Keratinocyte (primary cell): Measurements from ENCODE around the gene ANKRD49.

Experiments
- CTCF ChIP-seq, 3 experiments: IDR thresholded peaks in 1 of 3; conservative IDR thresholded peaks in 1 of 3; optimal IDR thresholded peaks in 1 of 3; 2 replicates in 2 of 3; 3 replicates in 1 of 3; pipeline versions ENCODE3 to v1.5.1; 2011; ENCODE audit warnings: low read length in 3 of 3, mild to moderate bottlenecking in 3 of 3, moderate library complexity in 2 of 3, control low read depth in 1 of 3, inconsistent platforms in 1 of 3; ENCODE audit not compliant: insufficient read depth in 2 of 3; ENCODE audit errors: extremely low read depth in 1 of 3
- EZH2 ChIP-seq: IDR thresholded peaks from one replicate; pipeline ENCODE4 v1.6.1; 2012; ENCODE audit warnings: inconsistent platforms, mild to moderate bottlenecking, low read length, moderate library complexity

GRCh38 chr11:94472916-94473799 lies 20.6 kb upstream of the ANKRD49 start:
- TF ChIP-seq EZH2 (no peak), CTCF (optimal IDR thresholded peaks at IDR 0.05 in 1 of 3, IDR thresholded peaks at IDR 0.05 in 1 of 3, conservative IDR thresholded peaks at IDR 0.05 in 1 of 3; ENCODE audit: extremely low read depth in 1 of 3, insufficient read depth in 2 of 3, low read length in 3 of 3) (no peak)
